Hepatocyte (in vitro differentiated cells): Measurements from ENCODE around the gene APOB. TPM values are rescaled to one million over a fixed set of nuclear protein-coding genes. Genes with fewer than 3 reads are reported as not detected.

Experiments
- DNase-seq: peaks from one replicate; pipeline ENCODE4 v3.0.0-alpha.2; 2016; ENCODE audit warnings: low spot score
- H2AFZ ChIP-seq: fragments of 200-600 bp; sonication (generic); 2 replicates; pipeline ENCODE4 v1.6.0; 2016; ENCODE audit warnings: antibody characterized with exemption, mild to moderate bottlenecking
- H3K27ac ChIP-seq: fragments of 200-600 bp; sonication (generic); 2 replicates; pipeline ENCODE4 v1.5.1; 2016; ENCODE audit warnings: mild to moderate bottlenecking
- H3K27me3 ChIP-seq: fragments of 200-600 bp; sonication (generic); 2 replicates; pipeline ENCODE4 v1.6.1; 2016
- H3K36me3 ChIP-seq: fragments of 200-600 bp; sonication (generic); replicated peaks from 2 replicates; pipeline ENCODE4 v1.5.1; 2016; ENCODE audit warnings: low read depth; ENCODE audit not compliant: insufficient read depth
- H3K4me1 ChIP-seq: fragments of 200-600 bp; sonication (generic); 2 replicates; pipeline ENCODE4 v1.5.1; 2016; ENCODE audit warnings: mild to moderate bottlenecking, moderate library complexity; ENCODE audit not compliant: insufficient read depth
- H3K4me2 ChIP-seq: fragments of 200-600 bp; sonication (generic); 2 replicates; pipeline ENCODE4 v1.6.0; 2016
- H3K4me3 ChIP-seq: fragments of 200-600 bp; sonication (generic); 2 replicates; pipeline ENCODE4 v1.5.1; 2016; ENCODE audit warnings: mild to moderate bottlenecking
- H3K79me2 ChIP-seq: fragments of 200-600 bp; sonication (generic); 2 replicates; pipeline ENCODE4 v1.6.0; 2017; ENCODE audit warnings: mild to moderate bottlenecking
- H3K9me2 ChIP-seq: fragments of 200-600 bp; sonication (generic); replicated peaks from 2 replicates; pipeline ENCODE4 v1.6.0; 2017; ENCODE audit warnings: mild to moderate bottlenecking; ENCODE audit not compliant: insufficient read depth
- H3K9me3 ChIP-seq: fragments of 200-600 bp; sonication (generic); 2 replicates; pipeline ENCODE4 v1.5.1; 2016; ENCODE audit warnings: low read depth, mild to moderate bottlenecking
- H4K20me1 ChIP-seq: fragments of 200-600 bp; sonication (generic); 2 replicates; pipeline ENCODE4 v1.6.0; 2016; ENCODE audit warnings: mild to moderate bottlenecking; ENCODE audit not compliant: insufficient read depth, poor library complexity, severe bottlenecking
- CTCF ChIP-seq: fragments of 200-600 bp; sonication (generic); IDR thresholded peaks from 2 replicates; pipeline ENCODE4 v1.5.1; 2016; ENCODE audit warnings: antibody characterized with exemption, mild to moderate bottlenecking; ENCODE audit not compliant: poor library complexity
- EZH2 ChIP-seq: fragments of 200-600 bp; sonication (generic); IDR thresholded peaks from 2 replicates; pipeline ENCODE4 v1.6.1; 2016; ENCODE audit warnings: antibody characterized with exemption, mild to moderate bottlenecking, borderline replicate concordance
- EZH2phosphoT487 ChIP-seq: fragments of 200-600 bp; sonication (generic); IDR thresholded peaks from one replicate; pipeline ENCODE4 v1.6.1; 2018; ENCODE audit warnings: antibody characterized with exemption, mild to moderate bottlenecking, low read depth, moderate library complexity; ENCODE audit not compliant: unreplicated experiment, severe bottlenecking
- WGBS: methylation state at CpG from one replicate; pipeline ENCODE4 v1.1.6; 2016; ENCODE audit warnings: low lambda C conversion rate; ENCODE audit errors: missing lambda C conversion rate; 5-methylcytosine and 5-hydroxymethylcytosine counted together
- polyA plus RNA-seq: library from polyadenylated mRNA; unstranded; fragments of >200 nt; fragmentation: Nextera tagmentation; extraction: Ambion mirVana; gene quantifications from 2 replicates; pipeline ENCODE4 v1.2.1, GENCODE V29; 2016
- total RNA-seq: library from RNA; depleted of rRNA; stranded (reverse); fragments of >200 nt; gene quantifications from 2 replicates; pipeline ENCODE4 v1.2.3, GENCODE V29; 2014

Gene APOB
- total and polyA plus RNA-seq, 2 experiments from 2014 or later: 184 to 814 TPM

- Histone ChIP-seq H3K79me2 (no peaks in the 10 kb centered on the region), H3K4me1 (no peaks in the 10 kb centered on the region), H3K9me3 (no peaks in the 10 kb centered on the region), H3K36me3 (no peaks in the 10 kb centered on the region), H3K4me2 (no peak overlapping the region), H2AFZ (no peak overlapping the region), H3K9me2 (no peaks in the 10 kb centered on the region), H3K27me3 (no peaks in the 10 kb centered on the region), H3K27ac (no peak overlapping the region), H3K4me3 (no peak overlapping the region), H4K20me1 (no peaks in the 10 kb centered on the region)
- WGBS: 98% methylated on average over 2 of the region's 2 CpGs
- TF ChIP-seq EZH2: no peak
- no peak for TF ChIP-seq CTCF
- no peak for TF ChIP-seq EZH2phosphoT487
- DNase-seq: no peak
Observed at GRCh38 chr2:21003572-21004180, 40.2 kb downstream of the APOB start.

GRCh38 chr2:21002814-21003192, 41.1 kb downstream of the APOB start:
- Histone ChIP-seq H3K4me2 (no peak overlapping the region), H4K20me1 (no peaks in the 10 kb centered on the region), H3K9me3 (no peaks in the 10 kb centered on the region), H3K4me1 (no peaks in the 10 kb centered on the region), H2AFZ (no peak overlapping the region), H3K27ac (no peak overlapping the region), H3K36me3 (no peaks in the 10 kb centered on the region), H3K9me2 (no peaks in the 10 kb centered on the region), H3K4me3 (no peak overlapping the region), H3K79me2 (no peaks in the 10 kb centered on the region), H3K27me3 (no peaks in the 10 kb centered on the region)
- no peak for DNase-seq
- TF ChIP-seq CTCF: no peak
- no peak for TF ChIP-seq EZH2
- no peak for TF ChIP-seq EZH2phosphoT487
- WGBS: 90% methylated on average over 4 of the region's 4 CpGs

- Histone ChIP-seq H3K4me2 (no peak overlapping the region), H4K20me1 (no peaks in the 10 kb centered on the region), H3K27ac (no peak overlapping the region), H3K4me3 (no peak overlapping the region), H3K4me1 (no peaks in the 10 kb centered on the region), H3K9me3 (no peaks in the 10 kb centered on the region), H3K79me2 (no peaks in the 10 kb centered on the region), H3K9me2 (no peaks in the 10 kb centered on the region), H3K27me3 (no peaks in the 10 kb centered on the region), H2AFZ (no peak overlapping the region), H3K36me3 (no peaks in the 10 kb centered on the region)
- TF ChIP-seq EZH2 (no peak), CTCF (no peak), EZH2phosphoT487 (no peak)
- DNase-seq: no peak
- WGBS: 88% methylated on average over 9 of the region's 9 CpGs
Observed at GRCh38 chr2:21001988-21002813, 41.7 kb downstream of the APOB start.
